Effector memory CD8-positive, alpha-beta T cell (primary cell): ENCODE measurements around the gene SH3BGRL2.

Experiments used
- ATAC-seq: fragments of 150-1000 bp; cut with Tn5 transposase; replicated peaks from 2 replicates; pipeline ENCODE4 v1.10.0; 2021; ENCODE audit warnings: mild to moderate bottlenecking, moderate library complexity
- DNase-seq, 3 experiments: peaks; one replicate each; pipeline ENCODE4 v3.0.0; 2021
- H3K27ac Mint-ChIP-seq, 2 donors: one replicate each; pipeline ENCODE4 v1.8.0; 2022; ENCODE audit warnings: mild to moderate bottlenecking in 2 of 2, mixed read lengths in 2 of 2, moderate library complexity in 2 of 2
- H3K27me3 Mint-ChIP-seq, 2 donors: one replicate each; pipeline ENCODE4 v1.8.0; 2022; ENCODE audit warnings: mixed read lengths in 2 of 2
- H3K36me3 Mint-ChIP-seq: one replicate; pipeline ENCODE4 v1.8.0; 2022; ENCODE audit warnings: mild to moderate bottlenecking, moderate library complexity, mixed read lengths; ENCODE audit not compliant: insufficient read depth
- H3K4me1 Mint-ChIP-seq, 2 donors: one replicate each; pipeline ENCODE4 v1.8.0; 2022; ENCODE audit warnings: low read depth in 2 of 2, mixed read lengths in 2 of 2
- H3K4me3 Mint-ChIP-seq, 2 donors: one replicate each; pipeline ENCODE4 v1.8.0; 2022; ENCODE audit warnings: mild to moderate bottlenecking in 2 of 2, mixed read lengths in 2 of 2, moderate library complexity in 2 of 2
- H3K9me3 Mint-ChIP-seq, 2 donors: one replicate each; pipeline ENCODE4 v1.8.0; 2022; ENCODE audit warnings: mixed read lengths in 2 of 2
- total RNA-seq, 9 experiments: gene quantifications; one replicate each; lab custom pipeline; 2026; lab: John Stamatoyannopoulos, UW

The SH3BGRL2 gene
- total RNA-seq, result 0.06 to 12.4 (median 1.1) reads per million in 9 experiments

- Mint-ChIP-seq H3K36me3 (no peaks in the 10 kb centered on the region), H3K4me3 (peak within 1 kb of the TSS; percentile 62 to 74), H3K4me1 (peaks cover 5 to 7% of the 10 kb centered on the region in 2 donors), H3K27ac (no peak within 1 kb of the TSS), H3K9me3 (no peaks in the 10 kb centered on the region), H3K27me3 (peaks cover 53 to 72% of the 10 kb centered on the region in 2 donors)
- DNase-seq, result no peak
- ATAC-seq, result peak; percentile 47
Measured at GRCh38 chr6:79630883-79631692, at the start of gene SH3BGRL2. TSS of gene SH3BGRL2 (plus strand) at chr6:79631329. CDS start at chr6:79631462, 133 bp downstream.

DNA sequence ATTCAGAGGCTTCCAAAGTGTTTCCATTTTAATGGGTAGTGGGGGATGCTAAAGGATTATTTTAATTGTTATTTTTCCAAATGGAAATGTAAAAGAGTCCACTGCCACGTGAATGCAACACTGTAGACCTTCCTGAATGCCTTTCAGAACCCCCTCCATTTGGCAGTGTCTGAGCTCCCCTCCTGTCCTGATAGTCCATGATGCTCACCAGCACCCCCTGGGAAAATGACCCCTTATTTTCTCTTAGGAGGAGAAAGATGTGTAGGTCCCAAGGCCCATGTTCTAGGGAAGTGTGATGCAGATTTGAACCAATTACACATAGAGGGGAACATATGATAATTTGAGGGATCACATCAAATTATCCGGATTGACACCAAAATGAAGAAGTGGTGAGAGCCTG, 46.8 kb upstream of the SH3BGRL2 start:
- Mint-ChIP-seq H3K9me3 (peaks cover 7% of the 10 kb centered on the region in 2 donors), H3K36me3 (no peaks in the 10 kb centered on the region), H3K4me1 (no peaks in the 10 kb centered on the region), H3K27me3 (no peaks in the 10 kb centered on the region), H3K27ac (no peak overlapping the region), H3K4me3 (no peak overlapping the region)
- ATAC-seq, result no peak
- DNase-seq, result no peak

GRCh38 chr6:79586548-79586947, 44.6 kb upstream of the SH3BGRL2 start:
- Mint-ChIP-seq H3K4me3 (no peak overlapping the region), H3K4me1 (no peaks in the 10 kb centered on the region), H3K36me3 (no peaks in the 10 kb centered on the region), H3K27me3 (no peaks in the 10 kb centered on the region), H3K9me3 (no peaks in the 10 kb centered on the region), H3K27ac (no peak overlapping the region)
- ATAC-seq, result no peak
- no peak for DNase-seq

GRCh38 chr6:79589701-79590100, 41.4 kb upstream of the SH3BGRL2 start:
- H3K27me3 Mint-ChIP-seq, result peaks cover 0 to under 1% of the 10 kb centered on the region in 2 donors
- no peak overlapping the region for H3K27ac Mint-ChIP-seq
- ATAC-seq (no peak), DNase-seq (no peak)
- H3K36me3 Mint-ChIP-seq, result no peaks in the 10 kb centered on the region
- no peaks in the 10 kb centered on the region for H3K9me3 Mint-ChIP-seq
- no peaks in the 10 kb centered on the region for H3K4me1 Mint-ChIP-seq
- no peak overlapping the region for H3K4me3 Mint-ChIP-seq

DNA sequence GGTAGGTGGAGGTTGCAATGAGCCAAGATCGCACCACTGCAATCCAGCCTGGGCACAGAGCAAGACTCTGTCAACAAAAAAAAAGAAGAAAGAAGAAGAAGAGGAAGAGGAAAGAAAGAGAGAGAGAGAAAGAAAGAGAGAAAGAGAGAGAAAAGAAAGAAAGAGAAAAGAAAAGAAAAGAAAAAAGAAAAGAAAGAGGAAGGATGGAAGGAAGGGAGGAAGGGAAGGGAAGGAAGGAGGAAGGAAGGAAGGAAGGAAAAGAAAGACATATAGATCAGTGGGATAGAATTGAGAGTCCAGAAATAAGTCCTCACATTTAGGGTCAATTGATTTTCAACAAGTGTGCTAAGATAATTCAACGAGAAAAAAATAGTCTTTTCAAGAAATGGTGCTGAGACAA, 34.0 kb upstream of the SH3BGRL2 start:
- Mint-ChIP-seq H3K36me3 (peaks cover 4% of the 10 kb centered on the region), H3K27ac (no peak overlapping the region), H3K27me3 (peaks cover 5 to 8% of the 10 kb centered on the region in 2 donors), H3K9me3 (no peaks in the 10 kb centered on the region), H3K4me3 (no peak overlapping the region), H3K4me1 (no peaks in the 10 kb centered on the region)
- no peak for ATAC-seq
- DNase-seq, result no peak

- ATAC-seq, result no peak
- Mint-ChIP-seq H3K4me1 (no peaks in the 10 kb centered on the region), H3K4me3 (no peak overlapping the region), H3K27me3 (peaks cover 5 to 8% of the 10 kb centered on the region in 2 donors), H3K36me3 (peaks cover 4% of the 10 kb centered on the region), H3K9me3 (no peaks in the 10 kb centered on the region), H3K27ac (no peak overlapping the region)
- DNase-seq, result no peak
Measured at GRCh38 chr6:79598012-79598411, 33.1 kb upstream of the SH3BGRL2 start.

DNA sequence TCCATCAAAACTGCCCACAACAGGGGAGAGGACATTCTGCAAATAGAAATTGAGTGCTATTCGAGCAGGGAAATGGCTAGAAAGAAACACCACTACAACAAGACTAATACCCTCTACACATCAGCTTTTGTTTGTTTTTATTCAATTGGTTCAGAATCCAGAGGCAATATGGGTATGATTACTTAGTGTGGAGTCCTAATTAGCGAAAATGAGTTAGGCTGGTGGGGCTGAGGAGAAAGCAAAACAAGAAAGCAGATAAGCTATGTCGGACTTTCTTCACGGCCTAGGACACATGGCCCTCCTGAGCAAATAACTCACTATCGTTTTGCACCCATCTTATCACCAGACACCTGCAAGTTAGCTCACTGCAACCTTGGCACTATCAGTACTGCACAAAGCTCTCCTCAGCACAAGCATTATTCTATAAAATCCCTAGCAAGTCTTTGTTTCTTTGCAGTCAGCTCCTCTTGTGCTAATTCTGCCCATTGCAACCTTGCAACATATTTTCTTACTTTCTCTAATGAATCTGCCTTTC, 31.3 kb upstream of the SH3BGRL2 start:
- DNase-seq, result no peak
- H3K36me3 Mint-ChIP-seq, result peaks cover 4% of the 10 kb centered on the region
- ATAC-seq, result no peak
- no peak overlapping the region for H3K27ac Mint-ChIP-seq
- H3K27me3 Mint-ChIP-seq, result peaks cover 4 to 8% of the 10 kb centered on the region in 2 donors
- H3K4me1 Mint-ChIP-seq, result no peaks in the 10 kb centered on the region
- no peaks in the 10 kb centered on the region for H3K9me3 Mint-ChIP-seq
- H3K4me3 Mint-ChIP-seq, result no peak overlapping the region

DNA sequence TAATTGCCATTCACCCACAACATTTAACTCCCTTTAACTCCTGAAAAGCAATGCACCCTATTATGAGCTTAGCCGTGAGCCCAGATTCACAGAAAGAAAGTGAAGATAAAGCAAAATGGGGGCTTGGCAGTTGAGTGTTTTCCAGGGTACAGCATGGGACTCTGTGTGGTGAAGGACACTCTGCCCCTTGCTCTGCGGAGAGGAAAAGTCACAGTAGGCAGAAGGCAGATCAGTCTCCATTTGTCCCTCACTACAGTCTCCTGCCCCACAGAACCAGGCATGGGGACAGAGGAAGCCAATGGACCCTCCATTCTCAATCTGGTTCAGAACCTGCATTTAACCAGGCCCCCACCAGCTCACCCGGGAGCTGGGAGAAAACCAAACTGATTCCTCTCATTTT, 30.8 kb upstream of the SH3BGRL2 start:
- no peak for ATAC-seq
- Mint-ChIP-seq H3K27ac (no peak overlapping the region), H3K36me3 (peaks cover 4% of the 10 kb centered on the region), H3K27me3 (peaks cover 0 to 8% of the 10 kb centered on the region in 2 donors), H3K4me3 (no peak overlapping the region), H3K4me1 (no peaks in the 10 kb centered on the region), H3K9me3 (no peaks in the 10 kb centered on the region)
- DNase-seq, result no peak

- no peak overlapping the region for H3K4me3 Mint-ChIP-seq
- no peaks in the 10 kb centered on the region for H3K9me3 Mint-ChIP-seq
- H3K27me3 Mint-ChIP-seq, result peaks cover 0 to 8% of the 10 kb centered on the region in 2 donors
- no peak overlapping the region for H3K27ac Mint-ChIP-seq
- DNase-seq (no peak), ATAC-seq (no peak)
- H3K36me3 Mint-ChIP-seq, result peaks cover 4% of the 10 kb centered on the region
- H3K4me1 Mint-ChIP-seq, result no peaks in the 10 kb centered on the region
Measured at GRCh38 chr6:79600812-79601609, 30.1 kb upstream of the SH3BGRL2 start.

DNA sequence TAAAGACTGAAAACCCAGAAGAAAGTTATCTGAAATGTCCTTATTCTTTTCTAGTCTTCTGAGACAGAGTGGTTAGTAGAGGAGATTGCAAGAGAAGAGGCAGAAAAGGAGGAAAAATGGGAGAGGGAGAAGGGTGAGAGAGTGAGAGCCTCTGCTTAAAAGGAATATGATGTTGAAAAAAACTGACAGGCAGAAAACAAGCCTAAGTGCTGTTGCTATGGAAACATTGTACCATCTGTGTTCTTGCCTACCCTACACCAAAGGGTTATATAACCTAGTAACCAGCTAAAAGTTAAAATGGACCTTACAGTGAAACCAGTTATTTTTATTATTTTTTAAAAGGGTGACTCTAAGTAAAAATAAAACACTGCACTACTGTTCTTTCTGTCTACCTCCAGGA, 28.3 kb upstream of the SH3BGRL2 start:
- Mint-ChIP-seq H3K9me3 (no peaks in the 10 kb centered on the region), H3K27me3 (peaks cover 0 to 19% of the 10 kb centered on the region in 2 donors), H3K27ac (no peak overlapping the region), H3K36me3 (no peaks in the 10 kb centered on the region), H3K4me3 (no peak overlapping the region), H3K4me1 (no peaks in the 10 kb centered on the region)
- DNase-seq (no peak), ATAC-seq (no peak)

GRCh38 chr6:79604583-79605037, 26.5 kb upstream of the SH3BGRL2 start:
- no peak for DNase-seq
- Mint-ChIP-seq H3K4me1 (no peaks in the 10 kb centered on the region), H3K27me3 (peaks cover 0 to 23% of the 10 kb centered on the region in 2 donors), H3K36me3 (no peaks in the 10 kb centered on the region), H3K9me3 (no peaks in the 10 kb centered on the region), H3K27ac (no peak overlapping the region), H3K4me3 (no peak overlapping the region)
- no peak for ATAC-seq

GRCh38 chr6:79605061-79605460, 26.1 kb upstream of the SH3BGRL2 start:
- no peak overlapping the region for H3K27ac Mint-ChIP-seq
- H3K9me3 Mint-ChIP-seq, result no peaks in the 10 kb centered on the region
- peaks cover 0 to 23% of the 10 kb centered on the region in 2 donors for H3K27me3 Mint-ChIP-seq
- ATAC-seq (peak; percentile 48), DNase-seq (no peak)
- no peak overlapping the region for H3K4me3 Mint-ChIP-seq
- H3K36me3 Mint-ChIP-seq, result no peaks in the 10 kb centered on the region
- H3K4me1 Mint-ChIP-seq, result no peaks in the 10 kb centered on the region

DNA sequence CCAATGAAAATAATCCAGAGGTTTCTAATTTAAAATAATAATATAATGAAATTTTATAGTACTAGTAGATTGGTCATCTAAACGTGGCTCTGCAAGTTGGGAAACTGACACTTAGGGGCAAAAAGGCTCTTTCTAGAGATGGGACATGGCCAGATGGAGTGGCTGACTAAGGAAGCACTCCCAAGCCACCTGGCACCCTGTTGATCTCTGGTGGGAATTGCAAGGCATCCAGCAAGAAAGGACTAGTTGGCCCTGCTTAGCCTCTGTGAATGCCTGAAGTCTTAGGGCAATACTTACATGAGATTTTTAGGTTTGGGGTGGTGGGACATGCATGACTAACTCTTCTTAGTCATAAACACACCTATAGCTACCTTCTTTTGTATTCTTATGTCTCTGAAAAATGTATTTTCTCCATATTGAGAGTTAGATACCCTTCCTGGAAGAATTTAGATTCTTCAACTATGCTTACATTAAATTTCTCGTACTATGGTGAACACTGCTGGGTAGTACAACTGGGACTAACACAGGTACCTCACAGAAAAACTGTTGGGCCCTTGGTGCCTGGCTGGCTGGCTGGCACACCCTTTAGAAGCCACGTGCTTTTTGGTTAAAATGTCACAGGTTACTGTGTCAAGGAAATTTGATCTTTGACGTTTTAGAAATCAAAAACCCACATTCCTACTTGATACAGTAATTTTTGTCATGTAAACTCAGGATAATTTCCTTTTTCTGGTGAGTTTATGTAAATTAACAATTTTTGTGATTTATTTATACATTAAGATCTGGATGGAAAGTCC, 25.0 kb upstream of the SH3BGRL2 start:
- Mint-ChIP-seq H3K27ac (no peak overlapping the region), H3K4me1 (no peaks in the 10 kb centered on the region), H3K4me3 (no peak overlapping the region)

More for the DNA sequence above, 25.0 kb upstream of the SH3BGRL2 start:
- no peaks in the 10 kb centered on the region for H3K9me3 Mint-ChIP-seq
- no peak for DNase-seq
- peaks cover 0 to 15% of the 10 kb centered on the region in 2 donors for H3K27me3 Mint-ChIP-seq
- no peaks in the 10 kb centered on the region for H3K36me3 Mint-ChIP-seq
- ATAC-seq, result no peak
